Glomerular endothelial cell (primary cell): ENCODE data around the gene PTPRN2. TPM values are rescaled to one million over a fixed set of nuclear protein-coding genes. Genes with fewer than 3 reads are reported as not detected.
"Not testable (repeated sequence)": the region's sequence is repeated elsewhere in the genome, so short reads cannot be mapped to it uniquely, and the experiment has no call there.

Source experiments
- DNase-seq: peaks from one replicate; pipeline ENCODE4 v3.0.0-alpha.2; 2011; ENCODE audit warnings: low read depth, low spot score; ENCODE audit errors: extremely low read depth
- total RNA-seq: library from RNA; depleted of rRNA; stranded (reverse); fragments of >200 nt; gene quantifications from 2 replicates; pipeline ENCODE4 v1.2.3, GENCODE V29; 2015

Gene PTPRN2
- total RNA-seq, 1 donor from 2014 or later: 10.0 TPM

DNA sequence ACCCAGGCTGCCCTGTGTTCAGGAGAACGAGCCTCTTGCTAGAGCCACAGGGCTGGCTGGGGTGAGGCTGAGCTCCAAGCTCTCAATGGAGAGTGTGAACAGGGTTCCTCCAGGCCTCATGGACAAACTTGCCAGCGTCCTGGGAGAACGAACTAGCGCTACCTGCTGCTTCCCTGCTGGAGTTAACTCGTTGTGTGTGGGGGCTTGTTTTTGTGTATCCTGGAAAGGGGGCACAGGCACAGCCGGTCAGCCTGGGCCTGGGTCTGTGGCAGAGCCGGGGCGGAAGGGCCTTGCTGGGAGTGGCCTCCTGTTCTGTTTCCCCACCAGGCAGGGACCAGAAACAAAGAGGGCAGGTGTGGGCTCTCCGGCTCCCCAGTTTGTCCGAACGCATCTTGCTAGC is 991.6 kb downstream of the PTPRN2 start:
- DNase-seq: no peak

- no peak for DNase-seq
Observed at GRCh38 chr7:157595086-157595855, 992.4 kb downstream of the PTPRN2 start.

- DNase-seq: no peak
Observed at GRCh38 chr7:157594306-157594705, 993.3 kb downstream of the PTPRN2 start.

DNA sequence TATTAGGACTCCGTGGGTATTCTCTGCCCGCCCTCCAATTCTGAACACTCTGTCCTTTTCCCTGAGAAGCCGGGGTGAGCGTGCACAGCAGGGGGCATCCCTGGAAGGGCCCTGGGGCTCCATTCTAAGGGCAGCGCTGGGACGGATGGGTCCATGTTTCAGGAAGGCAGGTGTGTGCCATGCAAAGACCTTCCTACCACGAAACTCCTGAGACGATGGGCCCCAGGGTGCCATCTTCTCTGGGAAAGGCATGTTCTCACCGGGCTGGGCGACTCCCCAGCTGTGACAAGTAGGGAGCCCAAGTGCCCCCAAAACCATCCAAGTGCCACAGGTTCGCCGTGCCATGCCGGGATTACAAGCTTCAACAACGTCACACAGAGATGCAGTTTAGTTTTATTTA is 994.1 kb downstream of the PTPRN2 start:
- DNase-seq: no peak

- DNase-seq: not testable (repeated sequence)
Observed at GRCh38 chr7:157592636-157593320, 994.8 kb downstream of the PTPRN2 start.

DNA sequence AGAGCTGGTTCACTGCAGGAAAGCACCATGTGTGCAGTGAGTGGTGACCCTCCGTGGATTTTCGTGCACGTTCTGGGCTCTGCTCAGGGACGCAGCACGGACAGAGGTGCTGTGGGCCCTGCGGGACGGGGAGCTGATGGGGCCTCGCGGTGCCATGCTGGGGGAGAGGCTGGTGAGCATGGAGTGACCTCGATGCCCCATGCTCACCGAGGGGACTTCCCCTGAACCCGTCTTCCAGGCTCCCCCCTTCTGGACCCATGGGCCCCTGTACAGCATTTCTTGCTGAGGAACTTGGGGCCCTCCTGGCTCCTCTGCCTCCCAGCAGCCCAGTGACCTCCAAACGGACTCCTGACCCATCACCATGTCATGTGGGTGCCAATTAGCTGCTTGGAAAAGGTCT is 997.1 kb downstream of the PTPRN2 start:
- DNase-seq: no peak

- no peak for DNase-seq
Observed at GRCh38 chr7:157589680-157590079, 997.9 kb downstream of the PTPRN2 start.

GRCh38 chr7:157587805-157588560 is 999.6 kb downstream of the PTPRN2 start:
- DNase-seq: no peak

GRCh38 chr7:157587051-157587804 is 1000.4 kb downstream of the PTPRN2 start:
- DNase-seq: no peak

- no peak for DNase-seq
Observed at GRCh38 chr7:157586426-157586955, 1001.1 kb downstream of the PTPRN2 start.

- DNase-seq: no peak
Observed at GRCh38 chr7:157585113-157585861, 1002.3 kb downstream of the PTPRN2 start.

- DNase-seq: no peak
Observed at GRCh38 chr7:157584420-157584819, 1003.2 kb downstream of the PTPRN2 start.

GRCh38 chr7:157581740-157582139 is 1005.9 kb downstream of the PTPRN2 start:
- no peak for DNase-seq

GRCh38 chr7:157580324-157580723 is 1007.3 kb downstream of the PTPRN2 start:
- no peak for DNase-seq

GRCh38 chr7:157579425-157579824 is 1008.2 kb downstream of the PTPRN2 start:
- DNase-seq: no peak

DNA sequence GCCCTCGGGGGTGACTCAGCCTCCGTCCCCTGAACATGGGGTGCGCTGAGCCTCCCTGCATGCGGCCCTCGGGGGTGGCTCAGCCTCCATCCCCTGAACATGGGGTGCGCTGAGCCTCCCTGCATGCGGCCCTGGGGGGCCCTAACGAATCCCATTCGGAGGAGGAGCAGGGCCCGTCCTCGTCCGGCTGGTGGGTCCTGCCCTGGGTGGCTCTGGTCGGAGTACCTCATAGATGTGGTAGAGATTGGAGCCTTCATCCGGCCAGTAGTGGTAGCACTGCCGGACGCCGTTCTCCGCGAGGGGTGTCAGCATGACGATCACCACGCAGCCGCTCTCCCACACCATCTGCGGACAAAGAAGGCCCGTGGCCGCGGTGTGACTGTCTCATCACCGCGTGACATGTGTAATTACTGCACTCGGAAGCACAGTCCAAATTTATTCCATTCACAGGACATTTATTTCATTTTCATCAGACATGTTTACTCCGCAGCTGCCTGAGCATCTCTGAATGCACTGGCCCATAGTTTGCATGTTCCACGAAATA is 1009.8 kb downstream of the PTPRN2 start:
- no peak for DNase-seq

DNA sequence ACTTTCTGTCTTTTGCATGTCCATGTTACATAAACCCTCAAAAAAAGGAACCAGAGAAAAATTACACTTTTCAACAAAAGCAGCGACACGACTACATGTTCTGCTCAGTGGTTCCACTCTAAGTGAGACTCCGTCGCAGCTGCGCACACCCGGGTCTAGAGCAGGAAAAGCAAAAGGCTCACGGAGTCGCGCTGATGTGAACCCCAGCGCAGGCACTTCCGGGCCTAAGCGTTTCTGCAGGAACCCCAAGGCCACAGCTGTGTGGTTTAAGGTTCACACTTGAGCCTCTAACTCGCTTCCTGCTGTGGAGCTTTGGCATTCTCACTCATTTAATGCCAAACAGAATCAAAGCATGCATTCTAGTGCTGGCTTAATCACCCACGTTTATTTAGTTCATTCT is 1010.6 kb downstream of the PTPRN2 start:
- DNase-seq: no peak

DNA sequence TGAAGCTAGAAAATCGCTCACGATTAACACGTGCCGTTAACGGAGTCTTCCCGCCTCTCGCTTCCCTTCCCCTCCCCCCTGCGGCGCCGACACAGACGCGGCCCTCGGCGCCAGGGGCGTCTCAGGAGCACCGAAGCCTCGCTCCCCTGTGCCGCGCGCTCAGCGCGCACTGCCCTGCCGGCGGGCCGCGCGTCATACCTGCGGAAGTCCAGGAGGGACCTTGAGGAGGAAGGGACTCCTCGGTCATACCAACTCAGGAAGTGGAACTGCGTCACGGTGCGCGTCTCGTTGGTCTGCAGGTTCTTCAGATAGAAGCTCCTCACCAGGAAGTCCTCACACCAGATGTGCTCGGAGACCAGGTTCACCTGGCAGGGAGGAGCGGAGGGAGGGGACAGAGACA is 1011.2 kb downstream of the PTPRN2 start:
- no peak for DNase-seq

- no peak for DNase-seq
Observed at GRCh38 chr7:157575777-157576176, 1011.8 kb downstream of the PTPRN2 start.
